ENCODE results near the gene ZNF503. TPM values are rescaled to one million over a fixed set of nuclear protein-coding genes. Genes with fewer than 3 reads are reported as not detected.

ZNF503 gene
- total RNA-seq, 1 donor from 2014 or later, result 3.7 TPM

DNA sequence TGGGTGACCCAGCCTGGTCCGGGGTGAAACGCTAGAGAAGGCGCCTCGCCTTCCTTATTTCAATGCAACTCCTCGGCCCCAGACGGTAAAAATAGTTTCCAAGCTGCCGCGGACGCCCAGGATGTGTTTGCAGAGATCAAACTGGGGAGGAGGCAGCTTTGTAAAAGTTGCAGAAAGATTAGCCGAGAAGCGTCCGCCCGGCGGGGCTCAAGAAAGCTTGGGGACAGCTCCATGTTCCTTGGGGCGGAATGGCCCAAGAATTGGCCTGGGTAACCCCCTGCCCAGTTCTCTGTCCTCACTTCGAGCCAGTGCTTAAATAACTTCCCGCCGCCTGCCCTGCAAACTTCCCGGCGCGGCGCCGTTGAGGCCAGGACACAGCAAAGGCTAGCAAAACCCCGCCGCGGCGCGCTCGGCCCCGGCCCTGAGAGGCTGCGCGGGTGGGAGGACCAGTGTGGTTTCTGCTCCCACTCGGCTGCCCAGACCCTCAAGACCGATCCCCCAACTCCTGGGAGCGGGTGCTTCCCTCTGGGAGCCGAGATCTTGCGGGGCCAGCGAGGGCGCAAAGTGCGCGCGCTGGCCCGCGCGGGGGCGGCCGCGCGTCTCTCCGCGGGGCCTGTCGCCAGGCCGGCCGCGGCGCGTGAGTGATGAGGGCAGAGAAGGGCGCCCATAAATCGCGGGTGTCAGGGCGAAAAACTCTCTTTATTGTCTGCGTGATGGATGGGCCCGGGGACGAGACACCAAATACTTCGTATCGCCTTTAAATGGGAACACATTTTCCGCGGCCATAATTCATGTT is 6.3 kb upstream of the ZNF503 start:
- Histone ChIP-seq H3K27me3 (ENCODE audit: control insufficient read depth in 3 of 3, insufficient read depth in 3 of 3, low read length in 3 of 3) (peaks cover 17 to 82% (median 18%) of the 10 kb centered on the region in 3 donors), H3K9me3 (ENCODE audit: control insufficient read depth in 3 of 3, low read length in 3 of 3) (no peaks in the 10 kb centered on the region), H3K4me3 (ENCODE audit: low read length in 3 of 3) (peak overlapping the region; percentile 54 to 78 (median 75)), H3K4me1 (ENCODE audit: control insufficient read depth in 3 of 3, insufficient read depth in 3 of 3, low read length in 3 of 3) (peaks cover 20 to 28% (median 27%) of the 10 kb centered on the region in 3 donors), H3K27ac (ENCODE audit: low read depth, low read length) (peak overlapping the region; percentile 66), H3K36me3 (ENCODE audit: control insufficient read depth in 3 of 3, insufficient read depth in 3 of 3, low read length in 3 of 3) (no peaks in the 10 kb centered on the region), H3K9ac (ENCODE audit: low read depth in 1 of 3, low read length in 3 of 3) (peak overlapping the region in 2 of 3 donors; percentile 81 to 86)

DNA sequence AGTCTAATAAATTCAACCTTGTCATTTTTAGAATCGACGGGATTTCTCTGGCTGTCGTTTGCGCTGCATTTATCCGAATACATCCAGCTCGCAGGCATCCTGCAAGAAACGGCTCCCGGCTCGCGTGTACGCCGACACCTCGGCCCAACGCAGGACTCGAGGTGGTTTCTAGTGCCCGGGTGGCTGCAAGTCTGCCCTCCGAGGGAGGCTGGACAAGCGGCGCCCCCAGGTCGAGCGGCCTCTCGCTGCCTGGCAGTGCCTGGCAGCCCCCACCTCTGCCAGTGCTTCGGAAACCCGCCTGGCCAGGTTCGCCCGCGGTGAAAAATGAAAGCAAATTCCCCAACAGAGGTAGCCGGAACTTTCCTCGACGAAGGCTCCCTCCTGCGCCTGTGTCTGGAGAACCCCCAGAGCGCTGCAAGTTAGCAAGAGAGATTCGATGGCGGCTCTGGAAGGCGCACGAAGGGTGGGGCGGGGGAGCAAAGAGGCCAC is 5.7 kb upstream of the ZNF503 start:
- peaks cover 20 to 31% (median 30%) of the 10 kb centered on the region in 3 donors for H3K4me1 ChIP-seq (ENCODE audit: control insufficient read depth in 3 of 3, insufficient read depth in 3 of 3, low read length in 3 of 3)
- H3K27ac ChIP-seq (ENCODE audit: low read depth, low read length), result no peak overlapping the region

DNA sequence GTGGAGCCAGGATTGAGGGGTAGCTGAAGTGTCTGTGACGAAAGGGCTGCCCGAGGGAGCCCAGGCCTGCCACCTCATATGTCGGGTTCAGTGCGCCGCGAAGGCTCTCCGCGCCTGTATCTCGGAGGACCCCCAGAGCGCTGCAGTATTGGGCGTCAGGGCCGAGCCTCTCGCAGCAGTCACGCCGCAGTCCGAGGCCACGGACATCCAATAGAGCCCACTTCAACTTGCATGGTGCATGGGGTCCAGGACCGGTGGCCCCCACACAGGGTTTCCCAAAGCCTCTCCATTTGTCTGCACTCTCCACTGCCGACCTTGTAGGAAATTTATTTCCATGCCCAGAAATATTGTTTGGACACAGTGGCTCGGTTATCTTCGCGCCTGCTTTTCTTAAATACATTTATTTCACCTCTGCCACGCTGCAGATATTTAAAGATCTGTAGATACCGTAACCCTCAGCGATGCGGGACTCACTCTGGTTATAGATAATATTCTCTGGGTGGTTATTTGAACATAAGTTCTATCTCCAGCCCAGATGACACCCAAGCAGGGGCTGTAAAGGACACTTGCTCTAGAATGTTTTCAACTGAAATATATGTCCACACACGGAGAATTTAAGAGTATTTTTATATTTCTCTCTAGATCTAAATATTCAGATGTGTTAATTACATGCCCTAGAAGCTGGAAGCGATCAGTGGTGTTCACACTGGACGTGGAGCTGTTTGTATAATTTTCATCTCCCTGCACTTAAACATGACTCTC is 5.1 kb upstream of the ZNF503 start:
- Histone ChIP-seq H3K27me3 (ENCODE audit: control insufficient read depth in 3 of 3, insufficient read depth in 3 of 3, low read length in 3 of 3) (peaks cover 17 to 92% (median 18%) of the 10 kb centered on the region in 3 donors), H3K9ac (ENCODE audit: low read depth in 1 of 3, low read length in 3 of 3) (no peak overlapping the region), H3K36me3 (ENCODE audit: control insufficient read depth in 3 of 3, insufficient read depth in 3 of 3, low read length in 3 of 3) (no peaks in the 10 kb centered on the region), H3K9me3 (ENCODE audit: control insufficient read depth in 3 of 3, low read length in 3 of 3) (no peaks in the 10 kb centered on the region), H3K4me1 (ENCODE audit: control insufficient read depth in 3 of 3, insufficient read depth in 3 of 3, low read length in 3 of 3) (peaks cover 20 to 33% (median 31%) of the 10 kb centered on the region in 3 donors), H3K4me3 (ENCODE audit: low read length in 3 of 3) (no peak overlapping the region), H3K27ac (ENCODE audit: low read depth, low read length) (no peak overlapping the region)

More for the DNA sequence above, 5.7 kb upstream of the ZNF503 start:
- peak overlapping the region in 2 of 3 donors; percentile 56 to 78 for H3K4me3 ChIP-seq (ENCODE audit: low read length in 3 of 3)
- H3K9ac ChIP-seq (ENCODE audit: low read depth in 1 of 3, low read length in 3 of 3), result peak overlapping the region in 1 of 3 donors; percentile 81
- no peaks in the 10 kb centered on the region for H3K9me3 ChIP-seq (ENCODE audit: control insufficient read depth in 3 of 3, low read length in 3 of 3)
- peaks cover 17 to 88% (median 18%) of the 10 kb centered on the region in 3 donors for H3K27me3 ChIP-seq (ENCODE audit: control insufficient read depth in 3 of 3, insufficient read depth in 3 of 3, low read length in 3 of 3)
- no peaks in the 10 kb centered on the region for H3K36me3 ChIP-seq (ENCODE audit: control insufficient read depth in 3 of 3, insufficient read depth in 3 of 3, low read length in 3 of 3)

DNA sequence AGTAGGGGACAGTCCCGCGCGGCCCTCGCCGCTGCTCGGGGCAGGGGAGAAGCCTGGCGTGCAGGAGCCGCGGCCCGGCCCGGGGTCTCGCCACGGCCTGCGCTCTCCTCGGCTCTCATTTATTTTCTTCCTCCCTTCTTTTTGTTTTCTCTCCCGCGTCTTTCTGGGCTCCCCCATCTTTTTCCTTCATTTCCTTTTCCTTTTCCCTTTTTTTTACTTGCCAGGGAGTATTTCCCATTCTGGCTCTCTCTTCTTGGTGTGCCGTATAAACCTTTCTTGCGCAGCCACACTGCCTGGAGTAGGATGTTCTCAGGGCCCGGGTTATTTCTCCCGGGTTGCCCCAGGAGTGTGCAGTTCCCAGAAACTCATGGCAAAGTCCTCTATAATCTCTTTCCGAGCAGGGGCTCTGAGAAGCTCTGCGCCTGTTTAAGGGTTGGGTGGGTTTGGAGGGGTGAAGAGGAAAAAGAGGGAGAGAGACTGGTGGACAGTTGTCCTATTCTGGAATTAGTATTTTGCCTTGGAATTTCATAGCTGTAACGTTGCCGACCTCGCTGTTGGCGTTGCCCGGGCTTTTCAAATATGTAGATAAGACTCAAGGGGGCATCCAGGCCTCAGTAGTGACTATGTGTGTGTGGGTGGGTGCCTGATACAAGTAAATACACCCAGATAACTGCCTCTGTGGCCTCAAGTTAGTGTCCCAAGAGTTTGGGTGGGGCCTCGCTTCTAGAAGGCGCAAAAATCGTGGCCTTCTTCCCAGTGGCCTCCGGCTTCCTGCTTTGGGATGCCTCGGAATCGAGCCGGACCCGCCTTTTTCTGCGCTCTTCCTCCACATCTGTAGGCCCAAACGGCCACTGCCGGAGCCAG is 4.3 kb upstream of the ZNF503 start:
- H3K4me3 ChIP-seq (ENCODE audit: low read length in 3 of 3), result no peak overlapping the region
- peaks cover 17 to 90% (median 18%) of the 10 kb centered on the region in 3 donors for H3K27me3 ChIP-seq (ENCODE audit: control insufficient read depth in 3 of 3, insufficient read depth in 3 of 3, low read length in 3 of 3)
- H3K9me3 ChIP-seq (ENCODE audit: control insufficient read depth in 3 of 3, low read length in 3 of 3), result no peaks in the 10 kb centered on the region
- H3K4me1 ChIP-seq (ENCODE audit: control insufficient read depth in 3 of 3, insufficient read depth in 3 of 3, low read length in 3 of 3), result peaks cover 20 to 34% (median 31%) of the 10 kb centered on the region in 3 donors
- no peak overlapping the region for H3K27ac ChIP-seq (ENCODE audit: low read depth, low read length)
- no peak overlapping the region for H3K9ac ChIP-seq (ENCODE audit: low read depth in 1 of 3, low read length in 3 of 3)
- no peaks in the 10 kb centered on the region for H3K36me3 ChIP-seq (ENCODE audit: control insufficient read depth in 3 of 3, insufficient read depth in 3 of 3, low read length in 3 of 3)

DNA sequence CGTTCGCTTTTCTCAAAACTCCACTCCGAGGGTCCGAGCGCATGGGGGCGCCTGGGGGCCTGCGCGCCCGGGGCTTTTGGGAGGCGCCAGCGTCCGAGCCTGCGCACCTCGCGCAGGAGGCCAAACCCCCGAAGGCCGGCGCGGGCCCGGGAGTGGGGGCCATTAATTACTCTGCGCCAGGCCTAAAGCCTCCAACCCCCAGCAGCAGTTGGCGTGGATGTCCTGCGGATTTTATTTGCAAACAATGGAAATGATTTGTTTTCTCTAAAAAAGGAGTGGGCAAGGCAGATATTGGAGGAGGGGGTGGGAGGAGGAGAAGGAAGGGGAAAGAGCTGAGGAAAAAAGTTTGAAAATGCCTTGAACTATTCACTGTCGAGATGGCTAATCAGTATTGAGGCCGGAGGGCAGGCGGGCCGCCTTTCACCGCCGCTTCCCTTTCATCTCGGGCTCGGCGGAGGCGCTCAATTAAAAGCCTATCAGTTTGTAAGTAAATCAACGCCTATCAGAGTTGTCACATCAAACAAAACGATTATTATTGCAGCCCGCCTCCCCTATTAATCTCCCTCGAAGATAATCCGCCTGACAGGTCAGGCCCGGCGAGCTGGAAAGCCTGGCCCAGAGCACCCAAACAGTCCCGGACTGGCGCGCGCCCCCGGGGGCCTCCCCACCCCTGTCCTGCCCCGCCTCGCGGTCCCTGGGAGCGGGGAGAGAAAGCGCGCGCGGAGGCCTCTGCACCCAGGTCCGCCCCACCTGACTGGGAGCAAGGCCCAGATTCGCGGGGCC is 3.4 kb upstream of the ZNF503 start:
- no peak overlapping the region for H3K27ac ChIP-seq (ENCODE audit: low read depth, low read length)
- H3K36me3 ChIP-seq (ENCODE audit: control insufficient read depth in 3 of 3, insufficient read depth in 3 of 3, low read length in 3 of 3), result no peaks in the 10 kb centered on the region
- H3K9me3 ChIP-seq (ENCODE audit: control insufficient read depth in 3 of 3, low read length in 3 of 3), result no peaks in the 10 kb centered on the region
- H3K4me3 ChIP-seq (ENCODE audit: low read length in 3 of 3), result no peak overlapping the region
- peaks cover 25 to 37% (median 34%) of the 10 kb centered on the region in 3 donors for H3K4me1 ChIP-seq (ENCODE audit: control insufficient read depth in 3 of 3, insufficient read depth in 3 of 3, low read length in 3 of 3)
- peaks cover 14 to 91% (median 17%) of the 10 kb centered on the region in 3 donors for H3K27me3 ChIP-seq (ENCODE audit: control insufficient read depth in 3 of 3, insufficient read depth in 3 of 3, low read length in 3 of 3)
- no peak overlapping the region for H3K9ac ChIP-seq (ENCODE audit: low read depth in 1 of 3, low read length in 3 of 3)

DNA sequence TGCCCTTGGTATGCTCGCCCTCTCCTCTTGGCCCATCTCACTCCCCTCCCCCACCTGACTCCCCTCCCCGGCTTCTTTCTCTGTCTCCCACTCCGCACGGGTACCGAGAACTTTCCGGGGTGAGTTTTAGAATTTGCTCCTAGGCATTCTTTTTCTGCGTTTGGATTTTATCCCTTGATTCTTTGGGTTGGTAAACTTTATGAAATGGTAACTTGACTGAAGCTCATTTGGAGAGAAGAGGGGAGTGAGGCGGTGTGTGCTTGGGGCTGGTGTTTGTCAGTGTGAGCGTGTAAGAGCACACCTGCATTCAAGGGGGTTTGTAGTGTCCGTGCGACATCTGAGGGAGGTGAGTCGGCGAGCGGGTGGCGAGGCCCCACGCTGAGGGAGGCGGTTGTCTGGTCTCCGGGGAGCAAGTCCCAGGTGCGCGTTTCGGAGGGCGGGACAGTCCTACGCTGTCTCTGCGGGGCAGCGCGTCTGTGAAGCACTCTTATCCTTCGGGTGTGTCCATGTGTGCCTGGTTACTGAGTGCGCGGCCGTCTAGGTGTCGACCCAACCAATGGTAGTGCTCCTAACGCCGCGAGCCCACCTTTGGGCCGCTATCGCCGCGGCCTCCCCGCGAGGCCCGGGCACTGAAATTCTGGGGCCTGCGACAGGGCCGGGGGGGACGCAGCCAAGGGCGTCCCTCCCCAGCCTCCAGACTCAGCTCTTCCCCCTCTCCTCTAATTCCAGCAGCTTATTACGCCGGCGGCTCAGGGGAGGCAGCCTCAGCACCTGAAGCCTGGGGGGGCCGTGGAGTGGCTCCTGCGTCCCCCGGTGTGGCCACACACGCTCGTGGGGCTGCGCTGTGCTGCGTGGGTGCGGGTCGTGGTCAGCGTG is 2.6 kb upstream of the ZNF503 start:
- H3K9ac ChIP-seq (ENCODE audit: low read depth in 1 of 3, low read length in 3 of 3), result peak overlapping the region in 2 of 3 donors; percentile 50 to 83
- H3K27me3 ChIP-seq (ENCODE audit: control insufficient read depth in 3 of 3, insufficient read depth in 3 of 3, low read length in 3 of 3), result peaks cover 12 to 90% (median 17%) of the 10 kb centered on the region in 3 donors
- no peak overlapping the region for H3K27ac ChIP-seq (ENCODE audit: low read depth, low read length)
- no peaks in the 10 kb centered on the region for H3K9me3 ChIP-seq (ENCODE audit: control insufficient read depth in 3 of 3, low read length in 3 of 3)
- H3K4me3 ChIP-seq (ENCODE audit: low read length in 3 of 3), result peak overlapping the region; percentile 78 to 88 (median 88)
- H3K4me1 ChIP-seq (ENCODE audit: control insufficient read depth in 3 of 3, insufficient read depth in 3 of 3, low read length in 3 of 3), result peaks cover 28 to 43% (median 34%) of the 10 kb centered on the region in 3 donors
- H3K36me3 ChIP-seq (ENCODE audit: control insufficient read depth in 3 of 3, insufficient read depth in 3 of 3, low read length in 3 of 3), result peaks cover 0 to under 1% (median under 1%) of the 10 kb centered on the region in 3 donors

DNA sequence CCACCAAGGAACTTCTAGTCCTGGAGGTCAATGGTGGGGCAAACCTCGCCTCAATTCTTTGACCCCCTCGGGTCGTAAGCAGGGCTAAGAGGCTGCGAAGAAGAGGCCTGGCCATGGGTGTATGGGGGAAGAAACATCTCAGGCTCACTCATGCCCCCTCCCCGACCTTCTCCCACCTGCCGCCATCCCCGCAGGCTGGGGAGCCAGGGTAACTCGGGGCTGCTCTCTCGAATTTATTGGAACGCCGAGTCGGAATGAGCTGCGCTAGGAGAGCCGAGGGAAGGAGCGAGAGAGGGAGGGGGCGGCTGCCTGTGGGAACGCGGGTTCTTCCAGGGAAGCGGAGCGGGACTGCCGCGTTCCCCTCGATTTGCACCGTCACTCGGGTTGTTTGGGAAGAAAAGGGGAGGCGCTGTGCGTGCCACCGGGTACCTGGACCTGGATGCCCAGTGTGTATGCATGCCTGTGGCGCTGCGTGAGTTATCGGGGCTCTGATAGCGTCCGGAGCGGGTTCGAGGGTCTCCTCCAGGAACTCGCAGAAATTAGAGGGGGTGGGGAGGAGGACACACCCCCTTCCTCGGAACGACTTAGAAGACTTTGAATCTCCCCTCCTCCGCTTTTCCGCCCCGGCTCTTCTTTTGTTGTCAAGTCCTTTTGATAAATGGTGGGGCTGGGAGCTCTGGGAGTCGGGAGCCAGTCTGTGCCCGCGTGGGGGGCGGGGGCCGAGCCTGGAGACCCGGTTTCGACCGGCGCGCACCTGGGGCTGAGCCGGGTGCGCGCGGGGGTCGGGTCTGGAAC is 1.8 kb upstream of the ZNF503 start:
- Histone ChIP-seq H3K9ac (ENCODE audit: low read depth in 1 of 3, low read length in 3 of 3) (peak overlapping the region; percentile 66 to 83 (median 72)), H3K36me3 (ENCODE audit: control insufficient read depth in 3 of 3, insufficient read depth in 3 of 3, low read length in 3 of 3) (peaks cover 0 to 4% (median 2%) of the 10 kb centered on the region in 3 donors), H3K27ac (ENCODE audit: low read depth, low read length) (peak overlapping the region; percentile 96), H3K9me3 (ENCODE audit: control insufficient read depth in 3 of 3, low read length in 3 of 3) (no peaks in the 10 kb centered on the region), H3K4me1 (ENCODE audit: control insufficient read depth in 3 of 3, insufficient read depth in 3 of 3, low read length in 3 of 3) (peaks cover 33 to 44% (median 33%) of the 10 kb centered on the region in 3 donors), H3K4me3 (ENCODE audit: low read length in 3 of 3) (peak overlapping the region; percentile 78 to 88 (median 88)), H3K27me3 (ENCODE audit: control insufficient read depth in 3 of 3, insufficient read depth in 3 of 3, low read length in 3 of 3) (peaks cover 12 to 90% (median 17%) of the 10 kb centered on the region in 3 donors)

All from skeletal muscle tissue (tissue), 4 donors.